Measurements from ENCODE around the gene ACAA1.
"Not testable (repeated sequence)": the region's sequence is repeated elsewhere in the genome, so short reads cannot be mapped to it uniquely, and the experiment has no call there.

The ACAA1 gene, protein sequence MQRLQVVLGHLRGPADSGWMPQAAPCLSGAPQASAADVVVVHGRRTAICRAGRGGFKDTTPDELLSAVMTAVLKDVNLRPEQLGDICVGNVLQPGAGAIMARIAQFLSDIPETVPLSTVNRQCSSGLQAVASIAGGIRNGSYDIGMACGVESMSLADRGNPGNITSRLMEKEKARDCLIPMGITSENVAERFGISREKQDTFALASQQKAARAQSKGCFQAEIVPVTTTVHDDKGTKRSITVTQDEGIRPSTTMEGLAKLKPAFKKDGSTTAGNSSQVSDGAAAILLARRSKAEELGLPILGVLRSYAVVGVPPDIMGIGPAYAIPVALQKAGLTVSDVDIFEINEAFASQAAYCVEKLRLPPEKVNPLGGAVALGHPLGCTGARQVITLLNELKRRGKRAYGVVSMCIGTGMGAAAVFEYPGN

DNA sequence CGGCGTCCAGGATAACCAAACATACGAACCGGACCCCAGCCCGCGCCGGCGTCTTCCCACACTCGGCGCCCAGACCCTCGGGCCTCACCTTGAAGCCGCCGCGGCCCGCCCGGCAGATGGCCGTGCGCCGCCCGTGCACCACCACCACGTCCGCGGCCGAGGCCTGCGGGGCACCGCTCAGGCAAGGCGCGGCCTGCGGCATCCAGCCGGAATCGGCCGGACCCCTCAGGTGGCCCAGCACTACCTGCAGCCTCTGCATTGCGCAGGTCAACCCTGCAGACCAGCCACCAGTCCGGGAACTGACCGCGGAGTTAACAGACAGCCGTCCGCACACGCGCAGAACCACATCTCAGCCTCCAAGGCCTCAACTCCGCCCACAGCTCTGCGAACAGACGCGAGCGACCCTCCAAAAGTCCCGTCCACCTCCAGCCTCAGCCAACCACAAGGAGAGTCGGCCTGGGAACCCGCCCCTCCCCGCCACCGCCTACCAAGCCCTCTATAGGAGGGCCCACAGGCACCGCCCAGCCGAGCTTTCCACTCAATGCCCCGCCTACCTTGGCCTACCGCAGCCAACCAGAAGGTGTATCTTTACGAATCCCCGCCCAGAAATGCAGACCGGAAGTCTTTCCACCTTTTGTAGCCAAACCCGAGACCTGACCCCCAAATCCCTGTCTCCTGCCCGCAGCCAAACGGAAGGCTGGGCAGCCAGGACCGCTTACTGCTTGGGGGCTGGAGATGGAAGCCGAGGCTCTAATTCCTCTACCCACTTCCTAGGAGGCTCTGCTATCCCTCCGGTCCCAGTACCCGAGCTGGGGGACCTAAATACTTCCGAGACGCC is at the start of gene ACAA1:
Gene ACAA1 (minus strand): TSS at position 351 of the 838 bp plus-strand sequence. CDS start 92 bp downstream, at position 259.
- peak; percentile 93 for DNase-seq (ENCODE audit: low read depth in 2 of 2)

DNA sequence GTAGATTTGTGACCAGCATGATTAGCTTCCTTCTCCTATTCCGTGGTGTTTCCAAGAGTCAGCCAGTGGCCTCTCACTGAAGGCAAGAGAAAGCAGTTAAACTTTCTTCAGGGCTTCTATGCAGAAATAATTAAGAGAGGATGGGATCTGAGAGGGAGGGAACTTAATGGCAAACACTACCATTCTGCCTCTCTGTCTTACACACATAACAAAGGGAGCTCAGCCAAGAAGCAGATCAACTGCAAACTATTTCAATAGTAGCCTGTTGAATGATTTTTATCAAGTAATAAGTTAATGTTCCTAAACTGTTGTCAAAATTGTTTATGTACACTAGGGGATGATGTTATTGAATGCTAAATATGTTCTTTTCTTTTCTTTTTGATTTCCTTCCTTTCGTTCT is 40.3 kb upstream of the ACAA1 start:
- DNase-seq (ENCODE audit: low read depth in 2 of 2): no peak

DNA sequence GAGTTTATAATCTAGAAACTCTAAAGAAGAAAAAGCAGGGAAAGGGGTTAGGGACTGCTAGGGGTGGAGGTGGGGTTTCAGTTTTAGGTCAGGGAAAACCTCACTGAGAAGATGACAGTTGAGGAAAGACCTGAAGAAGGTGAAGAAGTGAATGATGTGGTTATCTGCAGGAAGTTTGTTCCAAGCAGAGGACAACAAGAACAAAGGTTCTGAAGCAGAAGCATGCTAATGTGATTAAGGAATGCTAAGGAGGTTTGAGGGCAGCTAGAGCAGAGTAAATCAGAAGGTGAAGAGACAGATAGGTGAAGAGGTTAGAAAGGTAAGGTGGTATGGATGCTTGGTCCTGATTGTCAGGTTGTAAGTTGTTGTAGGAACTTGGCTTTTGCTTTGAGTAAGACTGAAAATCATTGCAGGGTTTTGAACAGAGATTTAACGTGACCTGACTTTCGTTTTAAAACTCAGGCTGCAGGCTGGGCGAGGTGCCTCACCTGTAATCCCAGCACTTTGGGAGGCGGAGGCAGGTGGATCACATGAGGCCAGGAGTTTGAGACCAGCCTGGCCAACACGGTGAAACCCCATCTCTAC is 37.0 kb upstream of the ACAA1 start:
- DNase-seq (ENCODE audit: low read depth in 2 of 2): no peak

DNA sequence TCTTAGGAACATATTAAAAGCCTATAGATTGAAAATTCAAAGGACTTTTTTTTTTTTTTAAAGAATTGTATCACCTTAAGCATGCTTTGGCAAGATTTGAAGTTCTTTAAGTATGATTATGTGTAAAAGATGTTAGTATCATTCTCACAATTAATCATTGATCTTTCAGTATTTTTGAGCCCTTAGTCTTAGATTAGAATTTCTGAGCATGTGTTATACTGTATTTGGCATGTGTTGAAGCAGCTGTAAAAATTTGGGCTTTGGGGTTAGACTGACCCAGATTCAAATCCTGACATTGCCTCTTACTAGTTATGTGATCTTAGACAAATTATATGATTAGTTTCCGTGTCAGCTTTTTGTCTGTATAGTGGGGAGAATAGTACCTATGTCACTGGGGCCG is 34.7 kb upstream of the ACAA1 start:
- DNase-seq (ENCODE audit: low read depth in 2 of 2): no peak

DNA sequence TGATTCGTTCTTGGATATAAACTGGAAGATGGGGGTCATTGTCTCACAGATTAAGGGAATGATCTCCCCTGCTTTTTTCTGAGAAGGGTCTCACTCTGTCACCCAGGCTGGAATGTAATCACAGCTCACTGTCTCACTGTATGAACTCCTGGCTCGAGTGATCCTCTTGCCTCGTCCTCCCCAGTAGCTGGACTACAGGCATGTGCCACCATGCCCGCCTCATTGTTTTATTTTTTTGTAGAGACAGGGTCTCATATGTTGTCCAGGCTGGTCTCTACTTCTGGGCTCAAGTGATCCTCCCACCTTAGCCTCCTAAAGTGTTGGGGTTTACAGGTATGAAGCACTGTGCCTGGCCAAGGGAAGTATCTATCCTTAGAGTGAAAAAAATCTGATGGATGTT is 33.8 kb upstream of the ACAA1 start:
- DNase-seq (ENCODE audit: low read depth in 2 of 2): no peak

DNA sequence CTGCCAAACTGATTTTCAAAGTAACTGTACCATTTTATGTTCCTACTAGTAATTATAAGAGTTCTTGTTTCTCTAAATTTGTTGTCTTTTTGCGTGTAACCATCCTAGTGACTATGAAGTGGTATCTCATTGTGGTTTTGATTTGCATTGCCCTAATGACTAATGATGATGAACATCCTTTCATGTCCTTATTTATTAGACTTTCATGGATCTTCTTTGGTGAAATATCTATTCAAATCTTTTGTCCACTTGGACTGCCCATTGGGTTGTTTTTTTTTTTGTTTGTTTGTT is 32.0 kb upstream of the ACAA1 start:
- DNase-seq (ENCODE audit: low read depth in 2 of 2): no peak

DNA sequence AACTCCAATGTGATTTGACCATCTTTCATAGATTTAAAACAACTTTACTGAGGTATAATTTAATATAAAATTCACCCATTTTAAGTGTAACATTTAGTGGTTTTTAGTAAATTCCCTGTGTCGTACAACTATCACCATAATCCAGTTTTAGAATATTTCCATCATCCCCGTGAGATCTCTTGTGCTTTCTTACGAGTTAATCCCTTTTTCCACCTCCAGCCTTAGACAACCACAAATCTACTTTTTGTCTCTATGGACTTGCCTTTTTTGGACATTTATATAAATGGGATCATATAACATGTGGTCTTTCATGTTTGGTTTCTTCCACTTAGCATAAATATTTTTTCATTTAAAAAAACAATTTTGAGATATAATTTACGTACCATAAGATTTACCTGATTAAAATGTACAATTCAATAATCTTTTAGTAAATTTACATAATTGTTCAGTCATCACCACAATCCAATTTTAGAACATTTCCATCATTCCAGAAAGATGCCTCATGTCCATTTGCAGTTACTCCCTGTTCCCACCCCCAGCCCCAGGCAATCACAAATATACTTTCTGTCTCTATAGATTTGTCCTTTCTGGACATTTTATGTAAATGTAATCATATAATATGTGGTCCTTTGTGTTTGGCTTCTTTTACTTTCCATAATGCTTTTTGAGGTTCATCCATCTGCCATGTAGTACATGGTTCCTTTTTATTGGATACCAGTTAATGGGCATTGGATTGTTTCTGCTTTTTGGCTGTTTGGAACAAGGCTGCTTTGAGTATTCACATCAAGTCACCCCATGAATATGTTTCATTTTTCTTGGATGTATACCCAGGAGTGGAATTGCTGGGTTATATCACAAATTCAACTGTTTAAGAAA is 31.5 kb upstream of the ACAA1 start:
- no peak for DNase-seq (ENCODE audit: low read depth in 2 of 2)

DNA sequence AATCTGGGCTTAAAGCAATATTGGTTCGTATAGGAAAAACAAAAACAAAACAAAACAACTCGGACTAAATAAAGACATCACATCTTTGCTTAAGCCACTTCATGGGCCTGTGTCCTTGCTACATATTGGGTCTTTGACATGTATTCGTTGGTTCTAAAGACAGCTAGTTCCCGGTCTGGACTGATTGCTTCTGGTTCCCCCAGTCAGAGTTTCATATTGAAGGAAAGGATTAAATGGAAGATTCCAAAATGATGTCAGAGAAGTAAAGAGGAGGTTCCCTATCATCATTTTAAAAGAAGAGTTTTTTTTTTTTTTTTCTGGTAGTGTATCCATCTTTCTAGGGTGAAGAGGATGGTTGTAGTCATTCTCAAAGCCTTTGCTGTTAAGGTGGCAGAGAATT is 30.7 kb upstream of the ACAA1 start:
- no peak for DNase-seq (ENCODE audit: low read depth in 2 of 2)

DNA sequence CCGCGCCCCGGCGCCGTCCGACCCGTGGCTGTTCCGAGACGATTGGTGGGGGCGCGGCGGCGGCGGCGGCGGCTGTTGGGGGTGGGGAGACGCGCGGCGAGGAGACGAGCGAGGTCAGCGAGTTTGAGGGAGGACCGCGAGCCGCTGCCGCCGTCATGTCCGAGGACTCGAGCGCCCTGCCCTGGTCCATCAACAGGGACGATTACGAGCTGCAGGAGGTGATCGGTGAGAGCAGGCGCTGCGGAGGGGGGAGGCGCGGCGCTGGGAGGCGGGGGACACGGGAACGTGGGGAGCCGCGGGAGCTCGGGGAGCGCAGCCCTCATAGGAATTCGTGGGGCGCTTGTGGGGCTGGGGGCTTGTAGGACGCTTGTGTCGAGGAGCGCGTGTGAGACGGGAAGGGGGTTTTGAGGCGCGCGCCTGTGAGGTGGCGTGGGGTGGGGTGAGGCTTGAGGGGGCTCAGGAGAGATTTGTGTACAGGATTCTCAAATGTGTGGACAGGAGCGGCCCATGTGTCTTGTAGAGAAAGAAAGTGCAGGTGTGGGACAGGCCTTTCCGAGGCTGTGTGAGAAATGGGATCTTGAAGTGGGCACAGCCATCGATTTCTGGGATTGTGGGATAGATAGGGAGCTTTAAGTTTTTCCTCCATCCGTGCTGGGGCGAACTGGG is 28.9 kb upstream of the ACAA1 start:
- peak in 1 of 2 donors; percentile 6 for DNase-seq (ENCODE audit: low read depth in 2 of 2)

DNA sequence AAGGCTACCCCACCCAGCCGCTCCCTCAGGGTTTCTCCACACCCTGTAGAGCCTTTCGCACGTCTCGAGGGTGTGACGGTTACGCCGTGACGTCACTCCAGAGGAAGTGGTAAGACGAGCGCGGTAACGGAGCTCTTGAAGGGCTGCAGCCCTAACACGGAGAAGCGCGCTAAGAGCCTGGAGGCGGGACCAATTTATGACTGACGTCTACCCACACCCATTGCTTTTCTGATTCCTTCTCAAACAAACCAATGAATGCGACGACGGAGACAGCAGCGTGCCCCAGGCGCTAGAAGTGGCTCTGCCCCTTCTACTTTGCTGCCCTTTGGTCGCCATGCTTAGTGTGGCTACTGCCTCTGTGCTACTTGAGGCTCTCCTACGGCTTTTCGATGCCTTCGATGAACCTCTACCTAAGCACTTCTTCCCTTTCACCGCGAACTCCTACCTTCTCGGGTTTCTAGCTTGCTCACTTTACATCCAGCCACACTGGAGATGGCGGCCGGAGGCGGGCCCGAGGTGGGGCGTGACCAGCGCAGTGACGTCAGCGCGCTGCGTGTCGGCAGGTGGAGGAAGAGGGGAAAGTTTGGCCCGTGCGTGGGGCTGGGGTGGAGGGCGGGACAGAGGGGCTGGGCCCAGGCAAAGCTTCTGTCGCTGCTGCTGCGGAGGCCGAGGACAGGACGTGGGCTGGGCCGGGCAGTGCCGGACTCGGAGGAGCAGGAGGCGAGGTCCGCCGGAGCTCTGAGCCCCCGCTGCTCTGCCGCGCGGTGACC is 28.2 kb upstream of the ACAA1 start, which contains the start of gene OXSR1:
Gene OXSR1 (plus strand): TSS at position 586 of the 770 bp plus-strand sequence. CDS start 340 bp downstream, outside the sequence.
- DNase-seq (ENCODE audit: low read depth in 2 of 2): peak; percentile 87 to 90

DNA sequence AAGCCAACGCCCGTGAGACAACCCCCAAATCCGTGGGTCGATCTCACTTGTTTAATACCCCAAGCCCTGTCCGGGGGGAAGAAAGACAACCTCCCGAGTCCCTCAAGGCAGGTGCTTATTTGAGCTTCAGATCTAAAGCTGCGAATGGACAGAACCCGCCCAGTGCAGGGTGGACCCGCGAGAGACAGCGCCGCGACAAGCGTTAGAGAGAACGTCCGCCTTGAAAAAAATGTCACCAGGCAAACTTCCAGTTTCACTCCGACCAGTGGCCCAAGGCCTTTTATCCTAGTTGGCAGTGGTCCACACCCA is 27.7 kb upstream of the ACAA1 start:
- no peak for DNase-seq (ENCODE audit: low read depth in 2 of 2)

DNA sequence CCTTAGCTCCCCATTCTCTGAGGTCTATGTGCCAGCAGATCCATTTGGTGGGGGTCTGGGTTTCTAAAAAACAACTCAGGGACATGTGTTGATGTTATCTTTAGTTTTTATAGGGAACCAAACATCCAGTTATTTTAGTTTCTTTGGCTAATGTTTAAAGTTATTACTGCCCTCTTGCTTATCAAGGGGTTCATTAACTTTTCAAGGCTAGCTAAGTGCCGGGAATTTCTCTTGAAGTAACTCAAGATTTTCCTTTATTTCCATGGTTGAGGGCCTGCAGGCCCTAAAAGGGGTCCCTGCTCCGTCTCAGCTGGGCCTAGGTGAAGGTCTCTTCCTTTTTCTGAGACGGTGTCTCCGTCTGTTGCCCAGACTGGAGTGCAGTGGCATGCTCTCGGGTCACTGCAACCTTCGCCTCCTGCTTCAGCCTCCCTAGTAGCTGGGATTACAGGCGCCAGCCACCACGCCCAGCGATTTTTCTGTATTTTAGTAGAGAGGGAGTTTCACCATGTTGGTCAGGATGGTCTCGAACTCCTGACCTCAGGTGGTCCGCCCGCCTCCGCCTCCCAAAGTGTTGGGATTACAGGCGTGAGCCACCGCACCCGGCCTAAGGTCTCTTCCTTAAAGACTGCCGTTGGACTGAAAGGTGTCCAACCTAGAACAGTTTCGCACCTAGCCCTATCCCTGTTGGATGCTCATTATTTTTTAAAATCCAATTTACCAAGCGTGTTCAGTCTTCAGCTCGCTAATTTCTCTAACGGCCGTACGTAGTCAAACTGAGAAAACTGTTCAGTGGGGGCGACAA is 27.1 kb upstream of the ACAA1 start:
- DNase-seq (ENCODE audit: low read depth in 2 of 2): no peak

DNA sequence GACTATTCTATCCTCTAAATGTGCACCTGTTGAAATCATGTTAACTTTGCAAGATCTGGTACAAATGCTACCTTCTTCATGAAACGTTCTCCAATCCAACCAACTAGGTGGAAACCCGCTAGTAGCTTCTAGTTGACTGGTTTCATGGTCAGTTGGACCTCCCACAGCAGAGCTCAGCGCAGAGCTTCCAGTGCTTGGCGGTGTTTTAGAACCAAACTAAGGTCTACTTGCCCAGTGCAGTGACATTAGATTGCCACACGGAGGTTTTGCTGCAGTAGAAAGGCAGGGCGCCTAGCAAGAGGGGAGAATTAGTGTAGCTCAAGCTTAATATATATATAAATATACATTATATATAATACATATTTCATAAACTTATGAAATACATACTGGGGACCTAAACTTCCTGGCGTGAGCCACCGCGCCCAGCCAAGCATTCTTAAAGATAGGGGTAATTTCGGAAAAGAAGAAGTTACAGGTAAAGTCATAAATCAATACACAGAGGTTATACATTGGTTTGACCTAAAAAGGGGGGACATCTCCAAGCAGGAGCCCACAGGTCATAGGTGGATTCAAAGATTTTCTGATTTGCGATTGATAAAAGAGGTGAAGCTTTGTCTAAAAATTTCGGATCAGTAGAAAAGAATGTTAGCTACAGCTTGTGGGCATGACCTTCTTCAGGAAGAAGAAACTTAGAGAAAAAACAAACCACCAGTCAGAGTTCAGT is 26.4 kb upstream of the ACAA1 start:
- no peak for DNase-seq (ENCODE audit: low read depth in 2 of 2)

DNA sequence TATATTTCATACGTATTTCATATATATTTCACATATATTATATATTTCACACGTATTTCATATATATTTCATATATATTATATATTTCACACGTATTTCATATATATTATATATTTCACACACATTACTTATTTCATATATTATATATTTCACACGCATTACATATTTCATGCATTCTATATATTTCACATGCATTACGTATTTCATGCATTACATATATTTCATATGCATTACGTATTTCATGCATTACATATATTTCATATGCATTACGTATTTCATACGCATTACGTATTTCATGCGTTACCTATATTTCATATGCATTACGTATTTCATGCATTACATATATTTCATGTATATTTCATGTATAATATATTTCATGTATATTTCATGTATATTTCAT is 23.8 kb upstream of the ACAA1 start:
- DNase-seq (ENCODE audit: low read depth in 2 of 2): not testable (repeated sequence)

DNA sequence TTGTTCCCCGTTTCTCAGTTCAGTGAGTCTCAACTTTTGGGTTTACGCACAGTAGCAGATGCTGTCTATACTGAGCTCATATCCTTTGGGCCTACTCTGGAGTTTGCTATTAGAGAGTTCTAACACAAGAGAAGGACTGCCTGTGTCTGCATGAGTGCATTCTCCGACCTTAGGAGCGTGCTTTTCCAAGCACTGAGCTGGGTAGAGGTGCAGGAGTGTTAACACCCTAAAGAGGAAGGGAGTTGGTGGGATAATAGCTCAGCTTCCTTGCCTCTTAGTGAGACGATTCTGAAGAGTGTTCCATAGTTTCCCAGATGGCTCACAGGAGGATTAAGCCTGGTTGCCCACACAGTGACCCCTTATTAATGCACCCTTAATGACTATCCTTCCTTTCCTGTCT is 21.5 kb upstream of the ACAA1 start:
- no peak for DNase-seq (ENCODE audit: low read depth in 2 of 2)

DNA sequence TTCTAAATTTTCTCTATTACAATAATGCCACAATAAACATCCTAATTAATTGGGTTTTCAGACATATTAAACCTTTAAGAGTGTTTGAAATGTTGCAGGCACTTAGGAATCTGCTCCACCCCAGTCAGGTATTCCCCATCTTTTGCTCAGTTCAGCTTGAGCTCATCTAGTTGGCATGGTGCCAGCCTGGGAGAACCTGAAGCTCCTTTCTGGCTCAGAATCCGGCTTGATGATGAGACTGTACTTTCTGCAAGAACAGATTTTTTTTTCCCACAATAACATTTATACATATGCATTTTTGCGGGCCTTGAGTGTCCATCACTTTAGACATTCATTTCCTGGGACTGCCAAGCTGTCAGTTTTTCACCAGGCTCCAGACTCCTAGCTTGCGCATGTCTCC is 20.7 kb upstream of the ACAA1 start:
- no peak for DNase-seq (ENCODE audit: low read depth in 2 of 2)

DNA sequence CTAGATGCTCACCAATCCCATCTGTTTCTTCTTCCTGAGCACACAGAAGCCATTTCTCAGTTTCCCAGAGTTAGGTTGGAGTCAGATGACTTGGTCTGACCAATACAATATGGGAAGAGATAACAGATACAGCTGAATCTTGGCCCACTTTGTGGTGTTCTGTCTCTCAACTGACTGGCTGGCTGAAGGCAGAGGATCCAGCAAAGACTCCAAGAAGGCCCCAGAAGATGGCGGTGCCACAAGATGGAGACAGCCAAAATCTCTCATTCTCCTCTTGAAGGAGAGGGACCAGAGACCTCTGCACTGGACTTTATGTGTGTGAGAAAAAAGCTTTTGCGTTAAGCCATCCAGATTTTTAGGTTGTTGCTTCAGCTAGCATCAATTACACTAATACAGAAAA is 20.2 kb upstream of the ACAA1 start:
- DNase-seq (ENCODE audit: low read depth in 2 of 2): no peak

DNA sequence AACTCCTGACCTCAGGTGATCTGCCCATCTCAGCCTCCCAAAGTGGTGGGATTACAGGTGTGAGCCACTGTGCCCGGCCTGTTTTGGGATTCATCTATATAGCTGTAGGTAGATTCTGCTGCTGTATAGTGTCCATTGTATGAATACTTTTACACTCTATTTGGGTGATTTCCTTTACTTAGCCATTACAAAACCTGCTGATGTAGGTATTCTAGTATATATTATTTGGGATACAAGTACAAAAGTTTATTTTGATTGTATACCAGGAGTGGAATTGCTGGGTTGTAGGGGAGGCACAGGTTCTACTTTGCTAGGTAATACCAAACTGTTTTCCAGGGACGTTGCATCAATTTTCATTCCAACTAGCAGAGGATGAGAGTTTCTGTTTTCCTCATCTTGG is 18.9 kb upstream of the ACAA1 start:
- DNase-seq (ENCODE audit: low read depth in 2 of 2): no peak

DNA sequence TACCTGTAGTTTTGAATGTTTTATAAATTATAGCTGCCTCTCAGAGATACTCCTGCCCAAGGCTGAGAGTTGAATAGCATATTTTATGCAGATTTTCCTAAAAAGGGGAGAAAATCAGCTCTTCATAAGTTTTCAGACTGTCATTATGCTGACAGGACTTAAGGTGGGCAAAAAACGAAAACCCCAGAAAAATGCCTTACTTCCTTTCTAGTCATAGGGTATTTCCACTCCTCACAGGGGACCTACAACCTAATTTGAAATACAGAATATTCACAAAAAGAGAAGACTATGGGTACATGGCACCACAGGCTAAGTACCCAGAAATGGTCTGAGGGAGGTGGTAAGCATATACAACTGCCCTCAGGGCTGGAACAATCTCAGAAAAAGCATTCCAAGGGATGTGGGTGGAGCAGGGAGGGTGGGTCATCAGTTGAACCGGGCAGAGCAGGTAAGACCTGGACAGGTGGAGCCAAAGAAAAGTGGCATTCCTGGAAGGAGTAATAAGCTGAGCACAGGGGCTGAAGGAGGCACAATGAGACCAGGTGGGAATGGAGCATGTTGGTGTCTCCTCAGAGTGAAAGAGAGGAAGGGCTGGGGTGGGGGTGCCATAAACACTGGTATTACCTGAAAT is 17.8 kb upstream of the ACAA1 start:
- DNase-seq (ENCODE audit: low read depth in 2 of 2): no peak

Measured in stimulated activated CD4-positive, alpha-beta T cell treated with anti-CD3 and anti-CD28 coated beads, Interleukin-1b, Interleukin-23, amount 100 ng/mL, for 1 hour (primary cell).